ENCODE results near the gene CCP110.

- no peak for TF ChIP-seq CTCF (IDR thresholded peaks at IDR 0.05)
- no peak for TF ChIP-seq ZFX (IDR thresholded peaks at IDR 0.05; ENCODE audit: borderline replicate concordance)
Observed at GRCh38 chr16:19566362-19566761, 42.6 kb downstream of the CCP110 start.
